HG02588 (cell line): ENCODE data around the gene METAP2.

ENCODE experiments used
- ATAC-seq: cut with Tn5 transposase; IDR thresholded peaks from one replicate; pipeline ENCODE4 v1.9.1; 2021; ENCODE audit warnings: mild to moderate bottlenecking, moderate library complexity; ENCODE audit not compliant: unreplicated experiment

Gene METAP2

GRCh38 chr12:95509300-95509699 lies 35.3 kb downstream of the METAP2 start:
- ATAC-seq = no peak

- no peak for ATAC-seq
These were observed 38.0 kb downstream of the METAP2 start for GRCh38 chr12:95511977-95512376.

- ATAC-seq = no peak
These were observed 39.6 kb downstream of the METAP2 start for GRCh38 chr12:95513599-95513998.

- no peak for ATAC-seq
These were observed 41.2 kb downstream of the METAP2 start for GRCh38 chr12:95515197-95515596.

- no peak for ATAC-seq
These were observed 42.8 kb downstream of the METAP2 start for GRCh38 chr12:95516757-95517156.

GRCh38 chr12:95517246-95517645 lies 43.3 kb downstream of the METAP2 start:
- no peak for ATAC-seq

GRCh38 chr12:95518944-95519343 lies 45.0 kb downstream of the METAP2 start:
- no peak for ATAC-seq

- no peak for ATAC-seq
These were observed 46.9 kb downstream of the METAP2 start for GRCh38 chr12:95520816-95521215.

- no peak for ATAC-seq
These were observed 48.7 kb downstream of the METAP2 start for GRCh38 chr12:95522692-95523091.

- no peak for ATAC-seq
These were observed 54.5 kb downstream of the METAP2 start for GRCh38 chr12:95528431-95528830.

- no peak for ATAC-seq
These were observed 55.8 kb downstream of the METAP2 start for GRCh38 chr12:95529693-95530225.

- no peak for ATAC-seq
These were observed 58.9 kb downstream of the METAP2 start for GRCh38 chr12:95532851-95533250.

GRCh38 chr12:95533985-95534384 lies 60.0 kb downstream of the METAP2 start:
- ATAC-seq = no peak

GRCh38 chr12:95538006-95538405 lies 64.1 kb downstream of the METAP2 start:
- ATAC-seq = no peak

GRCh38 chr12:95538656-95539055 lies 64.7 kb downstream of the METAP2 start:
- ATAC-seq = no peak

GRCh38 chr12:95541436-95541835 lies 67.5 kb downstream of the METAP2 start:
- ATAC-seq = no peak

- ATAC-seq = no peak
These were observed 69.4 kb downstream of the METAP2 start for GRCh38 chr12:95543305-95543704.

GRCh38 chr12:95544756-95545155 lies 70.8 kb downstream of the METAP2 start:
- ATAC-seq = no peak

GRCh38 chr12:95545303-95545702 lies 71.4 kb downstream of the METAP2 start:
- ATAC-seq = no peak

GRCh38 chr12:95545731-95546490 lies 72.0 kb downstream of the METAP2 start:
- ATAC-seq = no peak

- no peak for ATAC-seq
These were observed 72.5 kb downstream of the METAP2 start for GRCh38 chr12:95546491-95546813.

GRCh38 chr12:95547522-95548055 lies 73.6 kb downstream of the METAP2 start:
- ATAC-seq = no peak
